ENCODE results near the gene CHKA. TPM values are rescaled to one million over a fixed set of nuclear protein-coding genes. Genes with fewer than 3 reads are reported as not detected.

CHKA gene
- total RNA-seq, 2 donors from 2014 or later: 72.1 to 92.6 TPM

GRCh38 chr11:68159665-68160064 lies 38.5 kb upstream of the CHKA start:
- 70 to 72% methylated on average over 6 of the region's 6 CpGs for WGBS, 2 donors
- DNase-seq: no peak
- intact Hi-C loops (cut with DNase I): loop anchor here (10.0 kb wide), 1 partner anchor 45 kb away; no protein-coding TSS in a partner anchor
- Histone ChIP-seq H3K27me3 (no peaks in the 10 kb centered on the region), H3K36me3 (replicated peaks in 1 of 2; ENCODE audit: insufficient read depth in 1 of 2, low read depth in 2 of 2) (peaks cover 0 to 9% of the 10 kb centered on the region in 2 donors), H3K9me3 (no peaks in the 10 kb centered on the region), H3K27ac (no peak overlapping the region), H3K4me3 (no peak overlapping the region), H3K4me1 (no peaks in the 10 kb centered on the region)
- no peak for ATAC-seq
- TF ChIP-seq CTCF (IDR thresholded peaks at IDR 0.05) (no peak), POLR2A (IDR thresholded peaks at IDR 0.05) (no peak)

- TF ChIP-seq POLR2A (IDR thresholded peaks at IDR 0.05) (no peak), CTCF (IDR thresholded peaks at IDR 0.05) (no peak)
- no peak for DNase-seq
- WGBS, 2 donors: 91 to 93% methylated on average over 9 of the region's 9 CpGs
- Histone ChIP-seq H3K27ac (no peak overlapping the region), H3K4me3 (no peak overlapping the region), H3K9me3 (no peaks in the 10 kb centered on the region), H3K36me3 (replicated peaks in 1 of 2; ENCODE audit: insufficient read depth in 1 of 2, low read depth in 2 of 2) (peaks cover 0 to 9% of the 10 kb centered on the region in 2 donors), H3K27me3 (no peaks in the 10 kb centered on the region), H3K4me1 (no peaks in the 10 kb centered on the region)
- intact Hi-C loops (cut with DNase I): loop anchor here (10.0 kb wide), 1 partner anchor 46 kb away; no protein-coding TSS in a partner anchor
- ATAC-seq: no peak
These were observed 38.0 kb upstream of the CHKA start for GRCh38 chr11:68159161-68159560.

GRCh38 chr11:68158580-68158979 lies 37.4 kb upstream of the CHKA start:
- Histone ChIP-seq H3K36me3 (replicated peaks in 1 of 2; ENCODE audit: insufficient read depth in 1 of 2, low read depth in 2 of 2) (peaks cover 0 to 9% of the 10 kb centered on the region in 2 donors), H3K4me1 (no peaks in the 10 kb centered on the region), H3K27ac (no peak overlapping the region), H3K27me3 (no peaks in the 10 kb centered on the region), H3K4me3 (no peak overlapping the region), H3K9me3 (no peaks in the 10 kb centered on the region)
- 95 to 96% methylated on average over 14 of the region's 14 CpGs for WGBS, 2 donors
- no peak for DNase-seq
- TF ChIP-seq CTCF (IDR thresholded peaks at IDR 0.05): no peak
- TF ChIP-seq POLR2A (IDR thresholded peaks at IDR 0.05): no peak
- intact Hi-C loops (cut with DNase I): loop anchor here (10.0 kb wide), 1 partner anchor 46 kb away; no protein-coding TSS in a partner anchor
- no peak for ATAC-seq

GRCh38 chr11:68153742-68154141 lies 32.6 kb upstream of the CHKA start:
- Histone ChIP-seq H3K4me3 (no peak overlapping the region), H3K36me3 (replicated peaks in 1 of 2; ENCODE audit: insufficient read depth in 1 of 2, low read depth in 2 of 2) (peaks cover 0 to 7% of the 10 kb centered on the region in 2 donors), H3K27ac (no peak overlapping the region), H3K4me1 (peaks cover 33% of the 10 kb centered on the region), H3K9me3 (no peaks in the 10 kb centered on the region), H3K27me3 (no peaks in the 10 kb centered on the region)
- ATAC-seq (peak; percentile 26), DNase-seq (peak in 1 of 4 donors; percentile 32)
- intact Hi-C loops (cut with DNase I): loop anchor here (10.0 kb wide), 1 partner anchor 51 kb away; no protein-coding TSS in a partner anchor
- WGBS, 2 donors: 37 to 69% methylated on average over 7 to 8 of the region's 8 CpGs
- no peak for TF ChIP-seq CTCF (IDR thresholded peaks at IDR 0.05)
- no peak for TF ChIP-seq POLR2A (IDR thresholded peaks at IDR 0.05)

- Histone ChIP-seq H3K36me3 (replicated peaks in 1 of 2; ENCODE audit: insufficient read depth in 1 of 2, low read depth in 2 of 2) (no peaks in the 10 kb centered on the region), H3K4me1 (peaks cover 62% of the 10 kb centered on the region), H3K27ac (peak overlapping the region in 3 of 4 donors; percentile 48 to 71 (median 57)), H3K4me3 (no peak overlapping the region), H3K9me3 (no peaks in the 10 kb centered on the region), H3K27me3 (no peaks in the 10 kb centered on the region)
- intact Hi-C loops (cut with DNase I): loop anchor here (10.0 kb wide), 1 partner anchor 55 kb away; no protein-coding TSS in a partner anchor
- ATAC-seq: peak; percentile 31
- TF ChIP-seq CTCF (IDR thresholded peaks at IDR 0.05) (no peak), POLR2A (IDR thresholded peaks at IDR 0.05) (peak in 2 of 3 donors; percentile 13 to 22)
- 13 to 15% methylated on average over 7 of the region's 7 CpGs for WGBS, 2 donors
- DNase-seq: peak; percentile 78 to 93 (median 90)
These were observed 28.8 kb upstream of the CHKA start for GRCh38 chr11:68150037-68150436.

All from body of pancreas (tissue), 4 donors.